ENCODE data around the gene WDR35.
A peak's percentile ranks its signal among the peaks of the same experiment; 100 is the strongest.

The WDR35 gene

DNA sequence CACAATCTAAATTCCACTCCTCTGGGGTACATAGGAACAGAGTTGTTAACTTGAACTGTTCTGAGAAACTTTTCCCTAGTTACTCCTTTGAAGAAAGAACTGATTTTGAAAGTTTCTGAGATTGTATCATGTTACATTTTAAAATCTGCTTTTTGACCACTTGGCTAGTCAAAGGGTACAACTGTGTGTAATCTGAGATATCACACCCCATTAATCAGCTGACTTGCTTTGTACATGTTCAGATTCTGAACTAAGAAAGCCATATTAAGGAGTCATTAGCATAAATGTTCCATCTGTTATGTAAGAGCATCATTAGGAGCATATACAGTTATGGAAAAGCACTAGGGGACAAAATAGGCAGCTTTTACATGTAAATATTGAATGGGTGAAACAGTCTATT, 3.8 kb upstream of the WDR35 start:
- Histone ChIP-seq H3K27me3 (ENCODE audit: insufficient read depth, low read depth) (no peaks in the 10 kb centered on the region), H3K36me3 (ENCODE audit: insufficient read depth) (no peaks in the 10 kb centered on the region; the same call in 1 of the 2 replicates), H3K4me2 (no peak overlapping the region), H3K4me1 (ENCODE audit: low read depth, poor library complexity, severe bottlenecking) (peaks cover 5% of the 10 kb centered on the region), H3K9ac (no peak overlapping the region), H3K27ac (no peak overlapping the region), H3K4me3 (IDR thresholded peaks at IDR 0.05; ENCODE audit: insufficient read depth, low read depth, low read length) (no peak overlapping the region), H3K79me2 (ENCODE audit: insufficient read depth, low read depth) (no peaks in the 10 kb centered on the region), H2AFZ (ENCODE audit: low read depth) (no peak overlapping the region), H4K20me1 (ENCODE audit: insufficient read depth) (no peaks in the 10 kb centered on the region)
- no peak for TF ChIP-seq CTCF (conservative IDR thresholded peaks at IDR 0.05; ENCODE audit: low read depth, low read length)

DNA sequence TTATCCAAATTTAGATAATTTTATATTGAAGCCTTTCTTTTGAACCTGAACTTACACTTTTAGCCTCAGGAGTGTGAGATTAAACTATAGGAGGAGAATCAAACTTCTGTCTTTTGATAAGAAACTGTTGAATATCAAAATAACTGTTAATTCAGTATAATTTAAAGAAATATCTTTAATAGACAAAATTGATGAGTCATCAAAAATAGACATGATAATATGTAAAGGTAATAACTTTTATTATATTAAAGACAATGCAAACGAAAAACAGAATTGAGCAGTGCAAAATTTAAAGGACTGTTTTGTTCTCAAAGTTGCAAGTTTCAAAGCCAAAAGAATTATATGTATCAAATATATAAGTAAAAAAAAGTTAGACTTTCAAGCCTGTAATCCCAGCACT, 2.0 kb upstream of the WDR35 start:
- H3K9ac ChIP-seq, result no peak overlapping the region
- peaks cover 9% of the 10 kb centered on the region for H3K4me1 ChIP-seq (ENCODE audit: low read depth, poor library complexity, severe bottlenecking)
- no peaks in the 10 kb centered on the region for H3K27me3 ChIP-seq (ENCODE audit: insufficient read depth, low read depth)
- H3K36me3 ChIP-seq (ENCODE audit: insufficient read depth), result no peaks in the 10 kb centered on the region; the same call in 1 of the 2 replicates
- H3K27ac ChIP-seq, result no peak overlapping the region
- no peaks in the 10 kb centered on the region for H4K20me1 ChIP-seq (ENCODE audit: insufficient read depth)
- H3K4me2 ChIP-seq, result no peak overlapping the region
- no peak for TF ChIP-seq CTCF (conservative IDR thresholded peaks at IDR 0.05; ENCODE audit: low read depth, low read length)
- no peak overlapping the region for H2AFZ ChIP-seq (ENCODE audit: low read depth)
- H3K79me2 ChIP-seq (ENCODE audit: insufficient read depth, low read depth), result no peaks in the 10 kb centered on the region
- no peak overlapping the region for H3K4me3 ChIP-seq (IDR thresholded peaks at IDR 0.05; ENCODE audit: insufficient read depth, low read depth, low read length)

GRCh38 chr2:19990416-19990728, 467 bp upstream of the WDR35 start:
- H3K4me2 ChIP-seq, result peak overlapping the region; percentile 80
- peaks cover 9% of the 10 kb centered on the region for H3K4me1 ChIP-seq (ENCODE audit: low read depth, poor library complexity, severe bottlenecking)
- no peak overlapping the region for H3K9ac ChIP-seq
- H3K36me3 ChIP-seq (ENCODE audit: insufficient read depth), result no peaks in the 10 kb centered on the region; the same call in 1 of the 2 replicates
- H3K4me3 ChIP-seq (IDR thresholded peaks at IDR 0.05; ENCODE audit: insufficient read depth, low read depth, low read length), result no peak overlapping the region
- peak overlapping the region; percentile 96 for H2AFZ ChIP-seq (ENCODE audit: low read depth)
- H3K79me2 ChIP-seq (ENCODE audit: insufficient read depth, low read depth), result no peaks in the 10 kb centered on the region
- no peaks in the 10 kb centered on the region for H3K27me3 ChIP-seq (ENCODE audit: insufficient read depth, low read depth)
- H4K20me1 ChIP-seq (ENCODE audit: insufficient read depth), result no peaks in the 10 kb centered on the region
- TF ChIP-seq CTCF (conservative IDR thresholded peaks at IDR 0.05; ENCODE audit: low read depth, low read length), result no peak
- no peak overlapping the region for H3K27ac ChIP-seq

DNA sequence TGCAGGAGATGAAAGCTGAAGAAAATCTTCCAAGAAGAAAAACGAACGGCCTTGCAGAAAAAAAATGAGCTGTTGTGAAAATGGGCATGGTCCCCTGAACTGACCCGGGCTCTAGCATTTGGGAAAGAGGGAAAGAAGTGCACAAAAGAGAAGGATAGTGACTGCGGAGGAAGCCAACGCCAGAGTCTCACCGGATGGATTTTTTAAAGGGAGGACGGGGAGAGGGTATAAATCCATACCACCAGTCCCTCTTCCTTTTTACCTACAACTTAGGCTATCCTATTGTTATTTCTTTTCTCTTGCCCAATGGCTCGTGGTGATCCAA, 601 bp downstream of the WDR35 start:
- Histone ChIP-seq H4K20me1 (ENCODE audit: insufficient read depth) (no peaks in the 10 kb centered on the region), H3K4me3 (IDR thresholded peaks at IDR 0.05; ENCODE audit: insufficient read depth, low read depth, low read length) (peak overlapping the region; percentile 88), H2AFZ (ENCODE audit: low read depth) (peak overlapping the region; percentile 96), H3K27ac (no peak overlapping the region), H3K79me2 (ENCODE audit: insufficient read depth, low read depth) (no peaks in the 10 kb centered on the region), H3K4me1 (ENCODE audit: low read depth, poor library complexity, severe bottlenecking) (peaks cover 9% of the 10 kb centered on the region), H3K4me2 (peak overlapping the region; percentile 80), H3K36me3 (ENCODE audit: insufficient read depth) (no peaks in the 10 kb centered on the region; the same call in 1 of the 2 replicates), H3K27me3 (ENCODE audit: insufficient read depth, low read depth) (no peaks in the 10 kb centered on the region), H3K9ac (peak overlapping the region; percentile 54; the same call in 1 of the 2 replicates)
- TF ChIP-seq CTCF (conservative IDR thresholded peaks at IDR 0.05; ENCODE audit: low read depth, low read length), result no peak

Data from KMS-11 (cell line).